GM18858 (cell line): ENCODE results near the gene CFAP97D1.

Source experiments
- ATAC-seq: cut with Tn5 transposase; IDR thresholded peaks from one replicate; pipeline ENCODE4 v1.9.1; 2021; ENCODE audit not compliant: unreplicated experiment

Gene CFAP97D1

GRCh38 chr17:43767713-43768059, 12.5 kb upstream of the CFAP97D1 start:
- ATAC-seq = no peak

- ATAC-seq = no peak
Measured at GRCh38 chr17:43768382-43768781, 11.9 kb upstream of the CFAP97D1 start.

GRCh38 chr17:43768943-43769342, 11.3 kb upstream of the CFAP97D1 start:
- ATAC-seq = no peak

GRCh38 chr17:43769426-43769825, 10.8 kb upstream of the CFAP97D1 start:
- ATAC-seq = no peak

GRCh38 chr17:43769859-43770258, 10.4 kb upstream of the CFAP97D1 start:
- ATAC-seq = no peak

- no peak for ATAC-seq
Measured at GRCh38 chr17:43770957-43771356, 9.3 kb upstream of the CFAP97D1 start.

- no peak for ATAC-seq
Measured at GRCh38 chr17:43771463-43771862, 8.8 kb upstream of the CFAP97D1 start.

GRCh38 chr17:43772877-43773648, 7.2 kb upstream of the CFAP97D1 start:
- no peak for ATAC-seq

- no peak for ATAC-seq
Measured at GRCh38 chr17:43774304-43775250, 5.7 kb upstream of the CFAP97D1 start.

- peak; percentile 44 for ATAC-seq
Measured at GRCh38 chr17:43778337-43779144, 1.7 kb upstream of the CFAP97D1 start, which contains the start of gene DUSP3. Gene DUSP3 (minus strand): TSS chr17:43778977. CDS start chr17:43778924, 53 bp downstream.

GRCh38 chr17:43779145-43780125, 800 bp upstream of the CFAP97D1 start:
- no peak for ATAC-seq

- ATAC-seq = no peak
Measured at GRCh38 chr17:43782913-43783680, 2.9 kb downstream of the CFAP97D1 start.

GRCh38 chr17:43784068-43784467, 3.8 kb downstream of the CFAP97D1 start:
- no peak for ATAC-seq

GRCh38 chr17:43784628-43785101, 4.4 kb downstream of the CFAP97D1 start:
- ATAC-seq = no peak

GRCh38 chr17:43787728-43788127, 7.5 kb downstream of the CFAP97D1 start:
- no peak for ATAC-seq

GRCh38 chr17:43788540-43788939, 8.3 kb downstream of the CFAP97D1 start:
- no peak for ATAC-seq

- no peak for ATAC-seq
Measured at GRCh38 chr17:43789482-43789881, 9.2 kb downstream of the CFAP97D1 start.

- no peak for ATAC-seq
Measured at GRCh38 chr17:43790311-43790940, 10.2 kb downstream of the CFAP97D1 start.

GRCh38 chr17:43791589-43791988, 11.4 kb downstream of the CFAP97D1 start:
- ATAC-seq = no peak
